GM18907 (cell line): ENCODE data around the gene KCNK7.
"Not testable (repeated sequence)": the region's sequence is repeated elsewhere in the genome, so short reads cannot be mapped to it uniquely, and the experiment has no call there.

Experiments
- ATAC-seq: cut with Tn5 transposase; IDR thresholded peaks from one replicate; pipeline ENCODE4 v1.9.1; 2021; ENCODE audit warnings: mild to moderate bottlenecking, moderate library complexity; ENCODE audit not compliant: unreplicated experiment

Gene KCNK7, protein sequence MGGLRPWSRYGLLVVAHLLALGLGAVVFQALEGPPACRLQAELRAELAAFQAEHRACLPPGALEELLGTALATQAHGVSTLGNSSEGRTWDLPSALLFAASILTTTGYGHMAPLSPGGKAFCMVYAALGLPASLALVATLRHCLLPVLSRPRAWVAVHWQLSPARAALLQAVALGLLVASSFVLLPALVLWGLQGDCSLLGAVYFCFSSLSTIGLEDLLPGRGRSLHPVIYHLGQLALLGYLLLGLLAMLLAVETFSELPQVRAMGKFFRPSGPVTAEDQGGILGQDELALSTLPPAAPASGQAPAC

DNA sequence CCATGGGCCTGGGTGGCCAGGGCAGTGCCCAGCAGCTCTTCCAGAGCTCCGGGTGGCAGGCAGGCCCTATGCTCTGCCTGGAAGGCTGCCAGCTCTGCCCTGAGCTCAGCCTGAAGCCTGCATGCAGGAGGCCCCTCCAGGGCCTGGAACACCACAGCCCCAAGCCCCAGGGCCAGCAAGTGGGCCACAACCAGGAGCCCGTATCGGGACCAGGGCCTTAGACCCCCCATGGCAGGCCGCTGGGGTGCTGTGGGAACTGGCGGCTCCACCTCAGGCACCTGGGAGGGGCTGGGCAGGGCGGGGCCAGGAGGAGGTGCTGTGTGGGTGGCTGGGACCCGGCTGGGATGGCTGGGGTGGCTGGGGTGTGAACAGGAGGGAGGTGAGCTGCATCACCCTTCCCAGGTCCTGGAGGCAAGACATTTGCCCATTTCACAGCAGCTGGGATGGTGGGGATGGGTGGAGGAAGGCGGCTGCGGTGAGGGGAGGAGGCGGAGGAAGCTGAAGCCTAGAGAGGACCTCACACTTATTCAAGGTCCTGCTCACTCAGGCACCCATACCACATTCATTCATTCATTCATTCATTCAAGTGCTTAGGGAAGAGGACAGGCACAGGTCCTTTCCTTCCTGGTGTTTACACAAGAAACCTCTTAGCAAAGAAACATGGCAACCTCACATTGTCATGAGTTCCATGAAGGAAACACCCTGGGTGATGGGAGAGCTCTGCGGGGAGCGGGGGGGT is at the start of gene KCNK7:
Gene KCNK7 (minus strand): TSS at position 258 of the 739 bp plus-strand sequence. CDS start 28 bp downstream, at position 230.
- no peak for ATAC-seq

DNA sequence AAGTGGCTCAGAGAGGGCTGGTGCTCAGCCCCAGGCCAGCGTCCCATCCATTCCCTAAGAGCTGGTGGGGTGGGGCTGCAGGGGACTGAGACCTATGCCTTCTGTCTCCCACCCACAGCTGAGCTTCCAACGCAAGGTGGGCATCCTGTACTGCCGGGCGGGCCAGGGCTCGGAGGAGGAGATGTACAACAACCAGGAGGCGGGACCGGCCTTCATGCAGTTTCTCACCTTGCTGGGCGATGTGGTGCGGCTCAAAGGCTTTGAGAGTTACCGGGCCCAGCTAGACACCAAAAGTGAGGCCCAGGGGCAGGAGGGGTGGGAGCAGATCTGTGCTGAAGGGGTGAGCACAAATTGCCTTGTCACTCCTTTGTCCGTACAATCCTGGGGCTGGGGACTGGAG is 49.2 kb upstream of the KCNK7 start:
- ATAC-seq, result no peak

DNA sequence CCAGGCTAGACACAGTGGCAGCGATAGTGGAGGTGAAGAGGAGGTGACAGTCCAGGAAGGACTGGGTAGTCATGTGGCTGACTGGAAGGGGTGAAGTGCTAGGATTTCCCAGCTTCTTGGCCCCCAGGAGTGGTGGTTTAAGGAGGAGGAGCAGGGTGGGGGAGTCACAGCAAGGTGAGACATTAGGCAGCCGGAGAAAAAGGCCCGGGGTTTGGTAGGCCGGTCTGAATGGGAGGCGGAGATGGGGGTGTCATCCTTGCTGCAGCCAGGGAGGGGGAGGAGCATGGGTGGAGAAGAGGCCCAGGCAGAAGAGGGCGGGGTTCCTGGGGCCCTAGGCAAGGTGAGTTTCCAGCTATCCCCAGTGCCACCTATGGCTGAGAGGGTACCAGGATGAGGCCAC is 48.4 kb upstream of the KCNK7 start:
- no peak for ATAC-seq

DNA sequence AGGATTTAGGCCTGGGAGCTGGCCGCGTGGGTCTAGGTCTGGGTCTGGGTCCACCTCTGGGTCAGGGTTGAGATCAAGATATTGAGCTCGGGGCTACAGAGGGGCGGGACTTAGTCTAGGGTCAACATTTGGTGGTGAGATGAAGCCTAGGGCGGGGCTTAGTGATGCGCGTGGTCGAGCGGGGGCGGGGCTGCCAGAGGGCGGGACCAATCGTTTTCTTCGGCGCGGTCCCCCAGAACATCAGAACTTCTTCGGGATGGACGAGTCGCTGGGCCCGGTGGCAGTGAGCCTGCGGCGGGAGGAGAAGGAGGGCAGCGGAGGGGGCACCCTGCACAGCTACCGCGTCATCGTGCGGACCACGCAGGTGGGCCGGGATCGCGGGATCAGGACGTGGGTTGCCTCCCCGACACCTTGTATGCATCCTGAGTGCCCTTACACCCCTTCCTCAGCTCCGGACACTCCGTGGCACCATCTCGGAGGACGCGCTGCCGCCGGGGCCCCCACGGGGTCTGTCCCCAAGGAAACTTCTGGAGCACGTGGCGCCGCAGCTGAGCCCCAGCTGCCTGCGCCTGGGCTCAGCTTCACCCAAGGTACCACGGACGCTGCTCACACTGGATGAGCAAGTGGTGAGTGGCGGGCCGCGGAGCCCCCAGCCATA is 46.5 kb upstream of the KCNK7 start:
- ATAC-seq, result no peak

DNA sequence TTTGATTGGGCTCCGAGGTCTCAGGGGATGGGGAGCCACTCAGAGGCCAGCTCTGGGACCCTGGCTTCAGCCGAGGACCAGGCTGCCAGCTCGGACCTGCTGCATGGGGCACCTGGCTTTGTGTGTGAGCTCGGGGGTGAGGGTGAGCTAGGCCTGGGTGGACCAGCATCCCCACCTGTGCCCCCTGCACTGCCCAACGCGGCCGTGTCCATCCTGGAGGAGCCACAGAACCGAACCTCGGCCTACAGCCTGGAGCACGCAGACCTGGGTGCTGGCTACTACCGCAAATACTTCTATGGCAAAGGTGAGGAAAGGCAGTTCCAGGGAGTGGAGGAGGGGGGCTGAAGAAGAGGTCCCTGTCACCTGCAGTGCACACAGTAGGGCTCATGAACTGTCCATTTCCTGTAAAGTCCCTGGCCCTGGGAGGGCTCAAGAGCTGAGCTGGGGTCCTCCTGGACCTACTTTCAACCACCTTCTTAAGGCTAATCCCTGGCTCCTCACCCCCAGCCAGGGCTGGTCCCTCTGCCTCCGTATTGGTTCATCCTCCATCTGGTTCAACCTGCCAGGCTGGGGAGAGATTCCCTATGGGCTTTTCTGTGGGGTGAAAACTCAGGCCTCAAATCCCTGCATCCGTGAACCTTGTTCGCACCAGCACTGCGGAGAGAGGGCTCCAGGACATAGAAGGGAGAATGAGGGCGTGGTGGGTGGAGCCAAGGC is 45.9 kb upstream of the KCNK7 start:
- ATAC-seq, result no peak

DNA sequence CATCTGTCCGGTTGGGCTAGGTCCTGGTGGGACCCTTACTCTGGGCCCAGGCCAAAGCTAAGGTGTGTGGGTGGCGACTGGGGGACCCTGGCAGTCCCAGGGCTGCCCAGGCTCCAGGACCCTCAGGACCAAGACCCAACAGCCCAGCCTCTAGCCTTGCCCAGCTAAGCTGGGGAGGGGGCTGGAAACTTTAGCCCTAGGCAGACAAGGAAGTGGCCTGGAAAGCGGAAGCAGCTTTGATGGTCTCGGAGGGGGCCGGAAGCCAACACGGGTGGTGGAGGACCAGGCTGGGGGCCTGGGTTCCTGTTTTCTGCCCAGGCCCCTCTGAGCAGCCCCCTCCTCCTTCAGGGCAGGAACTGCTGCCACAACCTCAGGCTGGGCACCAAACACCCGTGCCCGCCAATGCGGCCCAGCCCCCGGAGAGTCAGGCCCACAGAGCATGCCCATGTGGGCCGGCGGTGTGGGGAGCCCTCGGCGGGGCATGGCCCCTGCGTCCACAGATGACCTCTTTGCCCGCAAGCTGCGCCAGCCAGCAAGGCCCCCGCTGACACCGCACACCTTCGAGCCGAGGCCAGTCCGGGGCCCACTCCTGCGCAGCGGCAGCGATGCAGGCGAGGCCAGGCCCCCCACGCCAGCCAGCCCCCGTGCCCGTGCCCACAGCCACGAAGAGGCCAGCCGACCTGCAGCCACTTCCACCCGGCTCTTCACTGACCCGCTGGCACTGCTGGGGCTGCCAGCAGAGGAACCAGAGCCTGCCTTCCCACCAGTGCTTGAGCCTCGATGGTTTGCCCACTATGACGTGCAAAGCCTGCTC is 45.1 kb upstream of the KCNK7 start:
- ATAC-seq, result peak; percentile 9

DNA sequence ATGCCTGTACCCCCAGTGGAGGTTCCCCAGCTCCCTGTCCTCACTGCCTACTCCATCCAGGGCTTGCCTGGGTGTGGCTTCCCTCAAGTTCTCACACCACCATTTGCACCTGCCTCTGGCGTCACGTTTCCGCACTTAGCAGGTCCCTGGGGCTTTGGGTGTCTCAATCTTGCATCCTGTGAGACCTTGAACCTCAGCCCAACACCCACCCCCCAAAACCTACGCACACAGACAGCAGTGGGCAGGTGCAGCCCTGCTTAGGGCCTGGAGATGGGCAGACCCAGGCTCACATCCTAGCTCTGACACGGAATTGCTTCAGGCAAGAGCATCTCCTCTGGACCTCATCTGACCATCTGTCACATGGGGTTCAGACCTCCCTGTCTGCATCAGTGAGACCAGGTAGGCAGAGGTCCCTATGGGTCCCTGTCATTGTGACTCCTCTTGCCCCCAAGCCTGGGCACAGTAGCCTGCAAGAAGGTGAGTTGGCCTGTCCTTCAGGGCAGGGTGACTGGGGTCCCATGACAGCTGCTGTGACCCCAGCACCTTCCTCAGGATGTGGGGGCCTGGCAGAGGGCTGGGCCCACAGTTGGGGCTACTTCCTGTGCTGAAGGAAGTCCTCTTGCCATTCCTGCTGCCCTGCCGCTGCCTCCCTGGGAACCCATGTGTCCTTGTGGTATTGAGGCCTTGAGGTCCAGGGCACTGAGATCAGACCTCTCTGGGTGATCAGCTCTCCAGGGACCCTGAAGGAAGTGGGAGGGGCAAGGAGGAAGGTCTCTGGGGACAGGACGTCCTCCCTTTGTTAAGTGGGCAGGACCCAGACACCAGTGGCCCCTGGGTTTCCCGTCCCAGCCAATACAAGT is 44.3 kb upstream of the KCNK7 start:
- ATAC-seq, result peak; percentile 33

DNA sequence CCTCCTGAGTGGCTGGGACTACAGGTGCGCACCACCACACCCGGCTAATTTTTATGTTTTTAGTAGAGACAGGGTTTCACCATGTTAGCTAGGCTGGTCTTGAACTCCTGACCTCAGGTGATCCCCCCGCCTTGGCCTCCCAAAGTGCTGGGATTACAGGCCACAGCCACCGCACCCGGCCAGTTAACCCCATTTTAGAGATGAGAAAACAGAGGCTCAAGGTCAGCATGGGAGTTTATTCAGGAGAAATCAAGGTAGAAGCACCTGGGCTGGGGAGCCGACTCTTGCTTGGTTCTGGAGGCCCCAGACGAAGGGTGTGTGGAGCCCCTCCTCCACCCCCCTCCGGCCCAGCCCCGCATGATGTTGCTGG is 43.6 kb upstream of the KCNK7 start:
- ATAC-seq, result not testable (repeated sequence)

DNA sequence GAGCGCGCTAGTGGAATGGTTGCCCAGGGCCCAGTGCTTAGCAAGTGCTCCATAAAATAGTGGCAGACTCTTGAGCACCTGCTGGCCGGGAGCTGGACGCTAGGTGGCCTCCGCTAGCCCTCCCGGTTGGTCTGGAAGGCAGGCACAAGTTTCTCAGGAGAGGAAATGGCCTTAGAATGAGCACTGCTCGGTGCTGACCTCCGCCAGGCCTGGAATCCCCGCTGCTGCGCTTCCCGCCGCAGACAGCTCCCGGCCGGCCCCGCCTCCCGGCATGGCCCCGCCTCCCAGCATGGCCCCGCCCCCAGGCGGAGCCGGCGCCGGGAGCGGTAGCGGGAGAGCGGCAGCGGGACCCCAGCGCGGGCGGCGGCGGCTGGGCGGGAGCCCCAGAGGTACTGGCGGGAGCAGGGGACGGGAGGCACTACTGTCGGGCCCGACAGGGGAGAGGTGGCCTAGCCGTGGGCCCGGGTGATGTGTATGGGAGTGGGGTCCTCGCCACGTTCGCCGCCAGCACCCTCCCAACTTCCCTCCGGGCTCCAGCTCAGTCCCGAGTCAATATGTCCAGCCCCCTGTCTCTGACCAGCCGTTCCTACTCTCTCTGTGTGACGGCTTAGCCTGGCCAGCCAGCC is 42.3 kb upstream of the KCNK7 start, which contains the start of gene SIPA1:
Gene SIPA1 (plus strand): TSS at position 308 of the 626 bp plus-strand sequence. CDS start 2,821 bp downstream, outside the sequence.
- peak; percentile 32 for ATAC-seq

DNA sequence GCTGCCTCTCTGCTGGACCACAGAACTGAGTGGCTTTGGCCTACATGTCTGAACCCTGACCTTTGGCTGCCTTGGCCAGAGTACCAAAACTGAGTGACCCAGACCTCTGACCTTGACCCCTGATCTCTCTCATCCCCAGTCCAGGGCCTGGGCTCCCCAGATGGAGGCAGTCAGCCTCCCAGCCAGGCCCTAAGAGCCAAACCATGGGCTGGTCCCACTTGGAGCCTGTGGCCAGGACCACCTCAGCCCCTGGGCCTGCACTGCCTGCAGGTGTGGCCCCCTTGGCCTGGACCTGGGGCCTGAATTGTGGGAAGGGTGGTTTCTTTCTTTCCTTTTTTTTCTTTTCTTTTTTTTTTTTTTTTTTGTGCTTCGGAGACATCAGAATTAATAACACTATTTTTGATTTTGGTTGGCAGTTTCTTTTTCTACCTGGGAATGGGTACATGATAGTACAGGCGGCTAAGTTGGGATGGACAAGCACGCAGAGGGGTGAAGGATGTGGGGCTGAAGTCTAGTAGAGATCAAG is 41.5 kb upstream of the KCNK7 start:
- no peak for ATAC-seq

DNA sequence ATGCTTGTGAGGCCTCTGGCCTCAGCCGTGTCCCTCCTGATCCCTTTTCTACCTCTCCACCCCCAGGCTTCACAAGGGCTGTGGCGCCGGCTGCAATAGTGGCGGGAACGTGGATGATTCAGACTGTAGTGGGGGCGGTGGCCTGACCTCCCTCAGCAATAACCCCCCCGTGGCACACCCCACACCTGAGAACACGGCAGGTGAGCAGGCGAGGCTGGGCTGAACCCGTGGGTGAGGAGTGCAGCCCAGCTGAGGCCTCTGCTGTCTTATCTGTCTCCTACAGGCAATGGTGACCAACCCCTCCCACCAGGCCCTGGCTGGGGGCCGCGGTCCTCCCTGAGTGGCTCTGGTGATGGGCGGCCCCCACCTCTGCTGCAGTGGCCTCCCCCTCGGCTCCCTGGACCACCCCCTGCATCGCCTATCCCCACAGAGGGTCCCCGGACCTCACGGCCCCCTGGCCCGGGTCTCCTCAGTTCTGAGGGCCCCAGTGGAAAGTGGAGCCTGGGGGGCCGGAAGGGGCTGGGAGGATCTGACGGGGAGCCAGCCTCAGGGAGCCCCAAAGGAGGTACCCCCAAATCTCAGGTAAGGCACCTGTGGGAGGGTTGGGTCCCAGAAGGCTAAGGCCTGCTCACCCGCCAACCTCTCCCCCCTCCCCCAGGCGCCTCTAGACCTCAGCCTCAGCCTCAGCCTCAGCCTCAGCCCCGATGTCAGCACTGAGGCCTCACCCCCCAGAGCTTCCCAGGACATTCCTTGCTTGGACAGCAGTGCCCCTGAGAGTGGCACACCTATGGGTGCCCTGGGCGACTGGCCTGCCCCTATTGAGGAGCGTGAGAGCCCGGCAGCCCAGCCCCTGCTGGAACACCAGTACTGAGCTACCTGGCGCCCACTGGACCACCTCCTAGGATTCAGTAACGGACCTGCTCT is 40.8 kb upstream of the KCNK7 start:
- ATAC-seq, result no peak

DNA sequence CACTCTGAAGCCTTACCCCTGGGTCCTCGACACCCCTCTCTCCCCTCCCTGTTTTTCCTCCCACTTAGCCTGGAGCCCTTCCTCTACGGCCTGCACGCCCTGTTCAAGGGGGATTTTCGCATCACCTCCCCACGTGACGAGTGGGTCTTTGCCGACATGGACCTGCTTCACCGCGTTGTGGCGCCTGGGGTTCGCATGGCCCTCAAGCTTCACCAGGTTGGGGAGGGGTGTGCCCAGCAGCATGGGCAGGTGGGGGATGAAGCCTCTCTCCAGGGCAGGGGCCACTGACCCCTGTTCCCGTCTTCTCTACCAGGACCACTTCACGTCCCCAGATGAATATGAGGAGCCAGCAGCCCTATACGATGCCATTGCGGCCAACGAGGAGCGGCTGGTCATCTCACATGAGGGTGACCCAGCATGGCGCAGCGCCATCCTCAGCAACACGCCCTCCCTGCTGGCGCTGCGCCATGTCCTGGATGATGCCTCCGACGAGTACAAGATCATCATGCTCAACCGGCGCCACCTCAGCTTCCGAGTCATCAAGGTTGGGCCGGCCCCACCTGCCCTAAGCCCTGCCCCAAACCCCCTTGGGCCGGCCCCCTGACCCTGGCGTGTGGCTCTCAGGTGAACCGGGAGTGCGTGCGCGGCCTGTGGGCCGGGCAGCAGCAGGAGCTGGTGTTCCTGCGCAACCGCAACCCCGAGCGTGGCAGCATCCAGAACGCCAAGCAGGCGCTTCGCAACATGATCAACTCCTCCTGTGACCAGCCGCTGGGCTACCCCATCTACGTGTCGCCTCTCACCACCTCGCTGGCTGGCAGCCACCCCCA is 39.5 kb upstream of the KCNK7 start:
- ATAC-seq, result no peak

DNA sequence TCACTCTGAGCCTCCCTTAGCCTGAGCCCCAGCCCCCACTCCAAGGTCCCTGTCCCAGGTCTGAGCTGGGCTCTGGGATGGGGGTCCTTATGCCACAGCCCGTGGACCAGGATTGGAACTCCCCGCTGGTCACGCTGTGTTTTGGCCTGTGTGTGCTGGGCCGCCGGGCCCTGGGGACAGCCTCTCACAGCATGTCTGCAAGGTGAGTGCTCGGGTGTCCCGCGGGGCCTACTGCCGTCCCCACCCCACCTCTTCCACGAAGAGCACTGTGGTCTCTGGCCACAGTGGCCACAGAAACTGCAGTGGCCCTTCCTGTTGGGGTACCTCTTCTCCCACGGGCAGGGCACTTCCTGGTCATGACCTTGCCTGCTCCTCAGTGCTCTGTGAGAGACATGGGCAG is 38.8 kb upstream of the KCNK7 start:
- ATAC-seq, result no peak

DNA sequence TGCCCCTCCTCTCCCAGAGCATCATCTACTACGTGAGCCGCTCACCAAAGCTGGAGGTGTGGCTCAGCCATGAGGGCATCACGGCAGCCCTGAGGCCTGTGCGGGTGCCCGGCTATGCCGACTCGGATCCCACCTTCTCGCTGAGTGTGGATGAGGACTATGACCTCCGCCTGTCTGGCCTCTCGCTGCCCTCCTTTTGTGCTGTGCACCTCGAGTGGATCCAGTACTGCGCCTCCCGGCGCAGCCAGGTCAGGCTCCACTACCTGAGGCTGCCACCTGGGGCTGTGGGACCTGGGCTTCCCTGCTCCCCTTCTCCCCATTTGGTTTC is 38.5 kb upstream of the KCNK7 start:
- no peak for ATAC-seq

DNA sequence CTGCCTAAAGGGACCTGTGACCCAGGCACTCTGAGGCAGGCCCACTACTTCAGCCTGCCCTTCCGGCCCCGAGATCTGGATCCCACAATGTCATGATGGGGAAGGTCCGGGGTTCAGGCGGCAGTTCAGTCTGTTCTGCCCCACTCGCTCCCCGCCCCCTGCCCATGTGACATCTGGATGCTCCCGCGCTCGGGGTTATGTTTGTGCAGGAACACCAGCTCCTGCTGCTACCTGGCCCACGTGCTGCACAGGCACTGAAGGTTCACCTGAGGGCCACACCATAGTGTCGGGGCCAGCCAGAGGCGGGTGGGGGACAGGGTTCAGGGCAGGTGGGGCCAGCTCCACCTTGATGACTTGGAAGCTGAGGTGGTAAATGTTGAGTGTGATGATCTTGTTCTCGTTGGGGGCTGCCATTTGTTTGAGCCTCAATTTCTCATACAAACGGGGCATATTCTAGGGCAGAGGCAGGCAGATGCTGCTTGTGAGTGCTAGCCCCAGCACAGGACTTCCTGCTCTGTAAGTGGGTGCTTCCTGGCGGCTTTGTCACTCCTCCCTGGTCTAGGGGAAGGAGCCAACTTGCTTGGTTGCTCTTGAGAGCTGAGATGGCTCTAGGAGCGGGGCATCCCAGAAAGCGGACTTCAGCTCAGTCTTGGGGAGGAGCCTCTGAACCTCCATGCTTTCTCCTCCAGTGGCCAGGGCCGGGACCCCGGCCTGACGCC is 37.9 kb upstream of the KCNK7 start:
- no peak for ATAC-seq

DNA sequence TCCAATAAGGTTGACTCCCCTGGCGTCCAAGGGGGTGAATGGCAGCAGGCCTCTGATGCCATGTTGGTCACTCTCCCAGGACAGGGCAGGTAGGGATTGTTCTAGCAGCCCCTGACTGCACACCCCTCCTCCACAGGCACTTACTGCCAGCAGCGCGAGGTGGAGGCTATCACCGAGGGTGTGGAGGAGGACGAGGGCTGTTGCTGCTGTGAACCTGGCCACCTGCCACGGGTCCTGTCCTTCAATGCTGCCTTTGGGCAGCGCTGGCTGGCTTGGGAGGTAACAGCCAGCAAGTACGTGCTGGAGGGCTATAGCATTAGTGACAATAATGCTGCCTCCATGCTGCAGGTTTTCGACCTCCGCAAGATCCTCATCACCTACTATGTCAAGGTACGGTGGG is 34.6 kb upstream of the KCNK7 start:
- no peak for ATAC-seq
